Endothelial cell of umbilical vein (primary cell): Measurements from ENCODE around the gene TMEM181. TPM values are rescaled to one million over a fixed set of nuclear protein-coding genes. Genes with fewer than 3 reads are reported as not detected.

Experiments
- BruUV-seq: library from RNA; stranded (reverse); fragments of 400-500 nt; replicated peaks from 2 replicates; lab custom pipeline; 2021; lab: Mats Ljungman, UMichigan
- CTCF ChIA-PET: fragments of 300-600, 350-600 bp; sonication (Branson Sonifier 250); formaldehyde crosslinking; loops from one replicate; lab custom pipeline; 2021; ENCODE audit warnings: antibody characterized with exemption, inconsistent platforms; lab: Charles Lee
- POLR2A ChIA-PET: fragments of 300-600, 350-600 bp; sonication (Branson Sonifier 250); formaldehyde crosslinking; loops from one replicate; lab custom pipeline; 2021; ENCODE audit warnings: antibody characterized with exemption, inconsistent platforms; lab: Charles Lee
- DNase-seq: peaks from one replicate; pipeline ENCODE4 v3.0.0-alpha.2; 2011; ENCODE audit warnings: low read depth, low spot score
- FAIRE-seq: peaks from 2 replicates; lab custom pipeline; 2011; peaks lifted over from hg19 to GRCh38; lab: Jason Lieb, UNC
- H2AFZ ChIP-seq: 2 replicates; pipeline ENCODE4 v1.6.0; 2012; ENCODE audit warnings: low read depth, low read length, control low read depth, inconsistent platforms
- H3K27ac ChIP-seq: 2 replicates; pipeline ENCODE4 v1.5.1; 2011; ENCODE audit warnings: low read depth, mild to moderate bottlenecking, control low read depth, low read length, moderate library complexity; ENCODE audit not compliant: insufficient read depth
- H3K27me3 ChIP-seq, 2 experiments: 2 replicates each; pipeline versions ENCODE4 v1.6.0 to v1.6.1; 2011; ENCODE audit warnings: low read length in 2 of 2, mixed read lengths in 1 of 2; ENCODE audit not compliant: control insufficient read depth in 2 of 2, insufficient read depth in 2 of 2
- H3K36me3 ChIP-seq, 2 experiments: 2 replicates in 1 of 2; 3 replicates in 1 of 2; pipeline ENCODE4 v1.5.1; 2011; ENCODE audit warnings: low read length in 2 of 2, mild to moderate bottlenecking in 1 of 2, moderate library complexity in 1 of 2; ENCODE audit not compliant: control insufficient read depth in 2 of 2, insufficient read depth in 2 of 2; ENCODE audit errors: extremely low read depth in 1 of 2
- H3K4me1 ChIP-seq: 3 replicates; pipeline ENCODE4 v1.5.1; 2011; ENCODE audit warnings: mild to moderate bottlenecking, low read length; ENCODE audit not compliant: control insufficient read depth, insufficient read depth; ENCODE audit errors: extremely low read depth
- H3K4me2 ChIP-seq: 2 replicates; pipeline ENCODE4 v1.6.1; 2011; ENCODE audit warnings: low read length, control low read depth, mixed read lengths; ENCODE audit not compliant: insufficient read depth
- H3K4me3 ChIP-seq, 3 experiments: fragments of 200-600 bp in 1 of 3; sonication (generic), shearing (Covaris generic) in 1 of 3; replicated peaks in 1 of 3; 2 replicates each; pipeline ENCODE4 v1.5.1; 2011 to 2016; ENCODE audit warnings: control low read depth in 3 of 3, low read length in 3 of 3, mild to moderate bottlenecking in 2 of 3, inconsistent platforms in 1 of 3, low read depth in 1 of 3, moderate library complexity in 1 of 3; ENCODE audit not compliant: insufficient read depth in 1 of 3
- H3K79me2 ChIP-seq: 2 replicates; pipeline ENCODE4 v1.6.0; 2012; ENCODE audit warnings: low read length, inconsistent platforms; ENCODE audit not compliant: control insufficient read depth, insufficient read depth
- H3K9ac ChIP-seq: replicated peaks from 2 replicates; pipeline ENCODE3; 2011; ENCODE audit warnings: low read length, control low read depth; ENCODE audit not compliant: insufficient read depth; ENCODE audit errors: extremely low read depth
- H3K9me1 ChIP-seq: replicated peaks from 3 replicates; pipeline ENCODE4 v1.6.0; 2011; ENCODE audit warnings: mild to moderate bottlenecking, low read length; ENCODE audit not compliant: control insufficient read depth, insufficient read depth; ENCODE audit errors: extremely low read depth
- H3K9me3 ChIP-seq: replicated peaks from 2 replicates; pipeline ENCODE4 v1.5.1; 2012; ENCODE audit warnings: low read length, inconsistent platforms; ENCODE audit not compliant: control insufficient read depth, insufficient read depth
- H4K20me1 ChIP-seq: replicated peaks from 2 replicates; pipeline ENCODE3; 2011; ENCODE audit warnings: mild to moderate bottlenecking, low read length; ENCODE audit not compliant: control insufficient read depth, insufficient read depth; ENCODE audit errors: extremely low read depth
- EZH2 ChIP-seq: IDR thresholded peaks from 2 replicates; pipeline ENCODE4 v1.6.1; 2012; ENCODE audit warnings: borderline replicate concordance, low read depth, mild to moderate bottlenecking, moderate library complexity, low read length, inconsistent platforms; ENCODE audit not compliant: severe bottlenecking
- FOS ChIP-seq: IDR thresholded peaks from 2 replicates; pipeline ENCODE4 v1.6.1; 2011; ENCODE audit warnings: mild to moderate bottlenecking, low read length, moderate library complexity, borderline replicate concordance; ENCODE audit not compliant: insufficient read depth
- GATA2 ChIP-seq: IDR thresholded peaks from 2 replicates; pipeline ENCODE4 v1.7.0; 2011; ENCODE audit warnings: low read depth, mild to moderate bottlenecking, moderate library complexity, mixed read lengths, low read length; ENCODE audit not compliant: insufficient read length, insufficient read depth
- MAX ChIP-seq: IDR thresholded peaks from 2 replicates; pipeline ENCODE4 v1.6.1; 2011; ENCODE audit not compliant: insufficient read depth, insufficient read length
- MYC ChIP-seq: IDR thresholded peaks from one replicate; pipeline ENCODE4 v1.6.1; 2011; ENCODE audit warnings: mild to moderate bottlenecking, low read depth, low read length
- POLR2A ChIP-seq: IDR thresholded peaks from 2 replicates; pipeline ENCODE4 v1.6.1; 2012; ENCODE audit warnings: low read depth, mild to moderate bottlenecking, control low read depth, low read length
- POLR2AphosphoS5 ChIP-seq: IDR thresholded peaks from 2 replicates; pipeline ENCODE4 v1.6.1; 2012; ENCODE audit warnings: low read depth, mild to moderate bottlenecking, control low read depth, low read length, moderate library complexity; ENCODE audit not compliant: insufficient read depth
- dilution Hi-C: fragments of 300-500 bp; cut with MboI; formaldehyde crosslinking; loops from one replicate; pipeline ENCODE4 v1.15.0; 2019; ENCODE audit warnings: low sequenced_read_pairs; ENCODE audit not compliant: extremely low pct_ligation_motif_present
- intact Hi-C: fragments of 100-400 bp; cut with micrococcal nuclease; formaldehyde crosslinking; loops from one replicate; pipeline ENCODE4 v1.10.0; 2022
- polyA plus RNA-seq, 4 experiments: library from polyadenylated mRNA; depleted of rRNA in 3 of 4; stranded (reverse) in 3 of 4; unstranded in 1 of 4; fragments of >200 nt; gene quantifications; 2 replicates each; pipeline versions ENCODE4 v1.2.1 to v1.2.3, GENCODE V29; 2011 to 2012; ENCODE audit warnings: missing spikeins in 1 of 4
- total RNA-seq: library from RNA; stranded (reverse); gene quantifications from 2 replicates; pipeline ENCODE4 v1.2.3, GENCODE V29; 2021
- TF ChIP-seq, protein P1 (sequence below), 2 donors: IDR thresholded peaks; 1 replicate in 1 of 2; 2 replicates in 1 of 2; pipeline ENCODE4 v1.5.1; 2011; ENCODE audit warnings: low read length in 2 of 2, mild to moderate bottlenecking in 2 of 2, moderate library complexity in 2 of 2, control low read depth in 1 of 2, inconsistent platforms in 1 of 2, low read depth in 1 of 2; ENCODE audit not compliant: insufficient read depth in 1 of 2; ENCODE audit errors: extremely low read depth in 1 of 2

Gene TMEM181
- total and polyA plus RNA-seq, 2 donors (not counting 3 experiments of a cell fraction or from before 2014, with no cell fraction given) = 21.7 to 33.5 TPM

- Histone ChIP-seq H3K36me3 (no peaks in the 10 kb centered on the region), H3K9me1 (no peaks in the 10 kb centered on the region), H3K4me1 (no peaks in the 10 kb centered on the region), H4K20me1 (no peaks in the 10 kb centered on the region), H3K27ac (no peak overlapping the region), H3K9me3 (no peaks in the 10 kb centered on the region), H3K4me3 (no peak overlapping the region), H3K4me2 (no peak overlapping the region), H3K27me3 (no peaks in the 10 kb centered on the region), H3K9ac (no peak overlapping the region), H2AFZ (no peak overlapping the region), H3K79me2 (no peaks in the 10 kb centered on the region)
- DNase-seq (no peak), FAIRE-seq (no peak)
- TF ChIP-seq POLR2AphosphoS5 (no peak), FOS (no peak), MAX (no peak)
- TF ChIP-seq, protein P1, sequence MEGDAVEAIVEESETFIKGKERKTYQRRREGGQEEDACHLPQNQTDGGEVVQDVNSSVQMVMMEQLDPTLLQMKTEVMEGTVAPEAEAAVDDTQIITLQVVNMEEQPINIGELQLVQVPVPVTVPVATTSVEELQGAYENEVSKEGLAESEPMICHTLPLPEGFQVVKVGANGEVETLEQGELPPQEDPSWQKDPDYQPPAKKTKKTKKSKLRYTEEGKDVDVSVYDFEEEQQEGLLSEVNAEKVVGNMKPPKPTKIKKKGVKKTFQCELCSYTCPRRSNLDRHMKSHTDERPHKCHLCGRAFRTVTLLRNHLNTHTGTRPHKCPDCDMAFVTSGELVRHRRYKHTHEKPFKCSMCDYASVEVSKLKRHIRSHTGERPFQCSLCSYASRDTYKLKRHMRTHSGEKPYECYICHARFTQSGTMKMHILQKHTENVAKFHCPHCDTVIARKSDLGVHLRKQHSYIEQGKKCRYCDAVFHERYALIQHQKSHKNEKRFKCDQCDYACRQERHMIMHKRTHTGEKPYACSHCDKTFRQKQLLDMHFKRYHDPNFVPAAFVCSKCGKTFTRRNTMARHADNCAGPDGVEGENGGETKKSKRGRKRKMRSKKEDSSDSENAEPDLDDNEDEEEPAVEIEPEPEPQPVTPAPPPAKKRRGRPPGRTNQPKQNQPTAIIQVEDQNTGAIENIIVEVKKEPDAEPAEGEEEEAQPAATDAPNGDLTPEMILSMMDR (IDR thresholded peaks at IDR 0.05; ENCODE audit: extremely low read depth in 1 of 2, insufficient read depth in 1 of 2, low read depth in 1 of 2, low read length in 2 of 2) = no peak
- BruUV-seq = no TSS peak
- intact Hi-C loops = no loop called here
- dilution Hi-C loops = no loop called here
- CTCF ChIA-PET = interaction anchor here (0.8 to 2.4 kb wide), 2 partner anchors 11 to 466 kb away, joined by 5 to 12 read pairs; no protein-coding TSS in a partner anchor
- POLR2A ChIA-PET = no interaction called here
Observed at GRCh38 chr6:158680015-158680414, 120.1 kb downstream of the TMEM181 start.

GRCh38 chr6:158680481-158680880 lies 120.6 kb downstream of the TMEM181 start:
- Histone ChIP-seq H3K9me1 (no peaks in the 10 kb centered on the region), H2AFZ (no peak overlapping the region), H3K4me2 (no peak overlapping the region), H3K9ac (no peak overlapping the region), H3K4me1 (no peaks in the 10 kb centered on the region), H3K9me3 (no peaks in the 10 kb centered on the region), H3K79me2 (no peaks in the 10 kb centered on the region), H3K36me3 (no peaks in the 10 kb centered on the region), H3K27me3 (no peaks in the 10 kb centered on the region), H3K27ac (no peak overlapping the region), H3K4me3 (no peak overlapping the region), H4K20me1 (no peaks in the 10 kb centered on the region)
- FAIRE-seq = no peak
- no peak for TF ChIP-seq POLR2AphosphoS5
- no peak for TF ChIP-seq EZH2
- TF ChIP-seq POLR2A = no peak
- no peak for TF ChIP-seq FOS
- TF ChIP-seq GATA2 = no peak
- TF ChIP-seq MYC = no peak
- POLR2A ChIA-PET = no interaction called here
- dilution Hi-C loops = no loop called here
- no TSS peak for BruUV-seq
- intact Hi-C loops = no loop called here
- DNase-seq = no peak
- CTCF ChIA-PET = interaction anchor here (0.8 to 2.4 kb wide), 2 partner anchors 11 to 466 kb away, joined by 5 to 12 read pairs; no protein-coding TSS in a partner anchor
